Natural killer cell treated with Interleukin-12 subunit alpha and Interleukin-12 subunit beta and Interleukin-15 and Interleukin-18, amount 100 ng/mL, for 72 hours (primary cell): Measurements from ENCODE around the gene KCNT2. TPM values are rescaled to one million over a fixed set of nuclear protein-coding genes. Genes with fewer than 3 reads are reported as not detected.

ENCODE experiments used
- ATAC-seq, 2 donors: fragments of 150-1000 bp; cut with Tn5 transposase in 1 of 2; sonication (Bioruptor Pico), chemical (Tn5 transposase) in 1 of 2; 2 replicates each; pipeline ENCODE4 v1.10.0; 2021
- DNase-seq: peaks from one replicate; pipeline ENCODE4 v3.0.0; 2022; ENCODE audit warnings: low spot score
- H3K27ac Mint-ChIP-seq, 2 donors: 1 replicate in 1 of 2; 2 replicates in 1 of 2; pipeline ENCODE4 v1.8.0; 2022; ENCODE audit warnings: mixed read lengths in 2 of 2, mild to moderate bottlenecking in 1 of 2, moderate library complexity in 1 of 2
- H3K27me3 Mint-ChIP-seq, 2 donors: 1 replicate in 1 of 2; 2 replicates in 1 of 2; pipeline ENCODE4 v1.8.0; 2022; ENCODE audit warnings: mixed read lengths in 2 of 2
- H3K36me3 Mint-ChIP-seq: one replicate; pipeline ENCODE4 v1.8.0; 2022; ENCODE audit warnings: mixed read lengths
- H3K4me1 Mint-ChIP-seq, 2 donors: 1 replicate in 1 of 2; 2 replicates in 1 of 2; pipeline ENCODE4 v1.8.0; 2022; ENCODE audit warnings: low read depth in 2 of 2, mixed read lengths in 2 of 2, mild to moderate bottlenecking in 1 of 2
- H3K4me3 Mint-ChIP-seq: one replicate; pipeline ENCODE4 v1.8.0; 2022; ENCODE audit warnings: mixed read lengths
- H3K9me3 Mint-ChIP-seq: 2 replicates; pipeline ENCODE4 v1.8.0; 2022; ENCODE audit warnings: mixed read lengths
- total RNA-seq, 2 donors: library from RNA; stranded (reverse); gene quantifications; one replicate each; pipeline ENCODE4 v1.2.3, GENCODE V29; 2022

The KCNT2 gene
- total RNA-seq, 2 donors from 2014 or later = not detected

- H3K27me3 Mint-ChIP-seq = no peaks in the 10 kb centered on the region
- peaks cover 3% of the 10 kb centered on the region for H3K9me3 Mint-ChIP-seq
- H3K4me3 Mint-ChIP-seq = no peak overlapping the region
- H3K4me1 Mint-ChIP-seq = no peaks in the 10 kb centered on the region
- no peaks in the 10 kb centered on the region for H3K36me3 Mint-ChIP-seq
- DNase-seq (no peak), ATAC-seq (no peak)
- no peak overlapping the region for H3K27ac Mint-ChIP-seq
These were observed 167.5 kb downstream of the KCNT2 start for GRCh38 chr1:196440711-196441110.

- Mint-ChIP-seq H3K36me3 (no peaks in the 10 kb centered on the region), H3K27ac (no peak overlapping the region), H3K27me3 (no peaks in the 10 kb centered on the region), H3K4me1 (no peaks in the 10 kb centered on the region), H3K9me3 (peaks cover 3% of the 10 kb centered on the region), H3K4me3 (no peak overlapping the region)
- DNase-seq (no peak), ATAC-seq (no peak)
These were observed 169.9 kb downstream of the KCNT2 start for GRCh38 chr1:196438329-196438728.

- Mint-ChIP-seq H3K27ac (no peak overlapping the region), H3K4me1 (no peaks in the 10 kb centered on the region), H3K9me3 (peaks cover under 1% of the 10 kb centered on the region), H3K36me3 (no peaks in the 10 kb centered on the region), H3K4me3 (no peak overlapping the region), H3K27me3 (no peaks in the 10 kb centered on the region)
- ATAC-seq (no peak), DNase-seq (no peak)
These were observed 170.6 kb downstream of the KCNT2 start for GRCh38 chr1:196437671-196438070.

- H3K9me3 Mint-ChIP-seq = peaks cover 3% of the 10 kb centered on the region
- DNase-seq = no peak
- H3K36me3 Mint-ChIP-seq = peaks cover 5% of the 10 kb centered on the region
- H3K4me1 Mint-ChIP-seq = no peaks in the 10 kb centered on the region
- H3K4me3 Mint-ChIP-seq = no peak overlapping the region
- H3K27me3 Mint-ChIP-seq = no peaks in the 10 kb centered on the region
- ATAC-seq = no peak
- H3K27ac Mint-ChIP-seq = no peak overlapping the region
These were observed 175.2 kb downstream of the KCNT2 start for GRCh38 chr1:196433000-196433399.

GRCh38 chr1:196427976-196428734 lies 180.1 kb downstream of the KCNT2 start:
- ATAC-seq (no peak), DNase-seq (no peak)
- Mint-ChIP-seq H3K27ac (no peak overlapping the region), H3K36me3 (peaks cover 5% of the 10 kb centered on the region), H3K4me3 (no peak overlapping the region), H3K27me3 (no peaks in the 10 kb centered on the region), H3K4me1 (no peaks in the 10 kb centered on the region), H3K9me3 (peaks cover 3% of the 10 kb centered on the region)

- Mint-ChIP-seq H3K4me1 (no peaks in the 10 kb centered on the region), H3K9me3 (peaks cover 3% of the 10 kb centered on the region), H3K27ac (no peak overlapping the region), H3K4me3 (no peak overlapping the region), H3K27me3 (no peaks in the 10 kb centered on the region), H3K36me3 (no peaks in the 10 kb centered on the region)
- DNase-seq (no peak), ATAC-seq (no peak)
These were observed 182.7 kb downstream of the KCNT2 start for GRCh38 chr1:196425513-196425912.

GRCh38 chr1:196423612-196424011 lies 184.6 kb downstream of the KCNT2 start:
- Mint-ChIP-seq H3K9me3 (peaks cover 4% of the 10 kb centered on the region), H3K4me1 (no peaks in the 10 kb centered on the region), H3K27ac (no peak overlapping the region), H3K4me3 (no peak overlapping the region), H3K27me3 (no peaks in the 10 kb centered on the region), H3K36me3 (no peaks in the 10 kb centered on the region)
- ATAC-seq (no peak), DNase-seq (no peak)

- H3K27me3 Mint-ChIP-seq = no peaks in the 10 kb centered on the region
- H3K36me3 Mint-ChIP-seq = no peaks in the 10 kb centered on the region
- peaks cover 6% of the 10 kb centered on the region for H3K9me3 Mint-ChIP-seq
- no peak for DNase-seq
- H3K4me3 Mint-ChIP-seq = no peak overlapping the region
- no peaks in the 10 kb centered on the region for H3K4me1 Mint-ChIP-seq
- ATAC-seq = no peak
- no peak overlapping the region for H3K27ac Mint-ChIP-seq
These were observed 189.5 kb downstream of the KCNT2 start for GRCh38 chr1:196418772-196419171.

GRCh38 chr1:196415978-196416377 lies 192.3 kb downstream of the KCNT2 start:
- H3K4me1 Mint-ChIP-seq = no peaks in the 10 kb centered on the region
- DNase-seq = no peak
- no peak overlapping the region for H3K4me3 Mint-ChIP-seq
- peaks cover 8% of the 10 kb centered on the region for H3K9me3 Mint-ChIP-seq
- no peaks in the 10 kb centered on the region for H3K27me3 Mint-ChIP-seq
- no peak overlapping the region for H3K27ac Mint-ChIP-seq
- no peak for ATAC-seq
- no peaks in the 10 kb centered on the region for H3K36me3 Mint-ChIP-seq

- Mint-ChIP-seq H3K27ac (no peak overlapping the region), H3K36me3 (no peaks in the 10 kb centered on the region), H3K27me3 (no peaks in the 10 kb centered on the region), H3K4me3 (no peak overlapping the region), H3K9me3 (peaks cover 11% of the 10 kb centered on the region), H3K4me1 (no peaks in the 10 kb centered on the region)
- ATAC-seq = no peak
- no peak for DNase-seq
These were observed 195.9 kb downstream of the KCNT2 start for GRCh38 chr1:196412326-196412725.

- Mint-ChIP-seq H3K4me3 (no peak overlapping the region), H3K9me3 (peaks cover 11% of the 10 kb centered on the region), H3K27ac (no peak overlapping the region), H3K4me1 (no peaks in the 10 kb centered on the region), H3K27me3 (no peaks in the 10 kb centered on the region), H3K36me3 (no peaks in the 10 kb centered on the region)
- ATAC-seq = no peak
- no peak for DNase-seq
These were observed 197.5 kb downstream of the KCNT2 start for GRCh38 chr1:196410768-196411167.

GRCh38 chr1:196409586-196409985 lies 198.7 kb downstream of the KCNT2 start:
- DNase-seq (no peak), ATAC-seq (no peak)
- no peak overlapping the region for H3K27ac Mint-ChIP-seq
- H3K4me3 Mint-ChIP-seq = no peak overlapping the region
- H3K9me3 Mint-ChIP-seq = peaks cover 8% of the 10 kb centered on the region
- H3K36me3 Mint-ChIP-seq = no peaks in the 10 kb centered on the region
- H3K27me3 Mint-ChIP-seq = no peaks in the 10 kb centered on the region
- no peaks in the 10 kb centered on the region for H3K4me1 Mint-ChIP-seq

- Mint-ChIP-seq H3K36me3 (no peaks in the 10 kb centered on the region), H3K27me3 (no peaks in the 10 kb centered on the region), H3K27ac (no peak overlapping the region), H3K9me3 (peaks cover 8% of the 10 kb centered on the region), H3K4me3 (no peak overlapping the region), H3K4me1 (no peaks in the 10 kb centered on the region)
- no peak for DNase-seq
- no peak for ATAC-seq
These were observed 200.7 kb downstream of the KCNT2 start for GRCh38 chr1:196407358-196408051.

- H3K9me3 Mint-ChIP-seq = peaks cover 5% of the 10 kb centered on the region
- no peaks in the 10 kb centered on the region for H3K4me1 Mint-ChIP-seq
- H3K27me3 Mint-ChIP-seq = no peaks in the 10 kb centered on the region
- no peak overlapping the region for H3K27ac Mint-ChIP-seq
- DNase-seq = no peak
- no peak for ATAC-seq
- H3K36me3 Mint-ChIP-seq = no peaks in the 10 kb centered on the region
- H3K4me3 Mint-ChIP-seq = no peak overlapping the region
These were observed 202.4 kb downstream of the KCNT2 start for GRCh38 chr1:196405839-196406238.
